Measurements from ENCODE around the gene USP21. TPM values are rescaled to one million over a fixed set of nuclear protein-coding genes. Genes with fewer than 3 reads are reported as not detected.

Gene USP21
- polyA plus RNA-seq, 2 of the 4 experiments (the other 2 are of a cell fraction) = 22.6 to 23.6 TPM

DNA sequence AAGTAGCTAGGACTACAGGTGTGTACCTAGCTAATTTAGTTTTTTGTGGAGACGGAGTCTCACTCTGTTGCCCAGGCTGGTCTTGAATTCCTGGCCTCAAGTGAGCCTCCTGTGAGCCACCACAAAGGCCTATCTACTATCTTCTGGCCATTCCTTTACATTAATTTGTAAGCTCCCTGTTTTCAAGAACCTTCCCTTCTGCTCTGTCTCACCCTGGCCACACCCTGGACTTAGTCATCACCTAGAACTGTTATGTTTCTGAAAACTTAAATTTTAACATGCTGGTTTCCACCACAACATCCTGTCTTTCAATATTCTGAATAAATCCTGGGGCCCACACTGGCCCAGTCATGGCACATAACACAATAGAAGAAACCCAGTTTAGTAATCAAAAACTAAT is 22.9 kb downstream of the USP21 start (continued):
- no peak for TF ChIP-seq JUN (IDR thresholded peaks at IDR 0.05)

DNA sequence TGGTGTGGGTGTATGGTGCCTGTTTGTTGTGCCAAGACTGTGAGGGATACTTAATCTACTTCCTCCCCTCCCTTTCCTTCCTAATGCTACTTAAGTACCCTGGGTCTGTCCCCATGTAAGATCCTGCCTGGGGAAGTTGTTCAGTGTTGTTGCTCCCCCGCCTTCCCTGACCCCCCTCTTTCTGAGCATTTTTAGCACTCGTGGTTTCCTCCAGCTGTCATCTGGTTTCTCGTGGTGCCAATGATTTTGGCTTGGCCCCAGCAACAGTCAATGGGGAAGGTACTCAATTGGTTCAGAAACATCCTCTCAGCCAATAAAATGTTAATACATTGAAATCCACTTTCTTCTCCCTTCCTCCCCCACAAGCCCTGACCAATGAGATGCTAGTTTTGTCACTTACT is 26.0 kb downstream of the USP21 start:
- H3K9me3 ChIP-seq = no peaks in the 10 kb centered on the region
- POLR2A ChIA-PET = no interaction called here
- DNase-seq (ENCODE audit: low read depth in 1 of 2, low spot score in 1 of 2) (no peak), ATAC-seq (no peak), FAIRE-seq (no peak)
- no peak overlapping the region for H3K4me2 ChIP-seq
- no peak overlapping the region for H3K4me3 ChIP-seq
- CTCF ChIA-PET = interaction anchor here (1.4 kb wide), 2 partner anchors 9 to 197 kb away, joined by 4 to 7 read pairs; no protein-coding TSS in a partner anchor
- TF ChIP-seq NR3C1 (IDR thresholded peaks at IDR 0.05) (no peak), RNF2 (IDR thresholded peaks at IDR 0.05; ENCODE audit: borderline replicate concordance, low read depth) (no peak), FOSB (CRISPR knock-in tag; IDR thresholded peaks at IDR 0.05) (no peak), GATA3 (IDR thresholded peaks at IDR 0.05; ENCODE audit: borderline replicate concordance) (no peak), HDAC2 (IDR thresholded peaks at IDR 0.05) (no peak), CEBPB (IDR thresholded peaks at IDR 0.05) (no peak), MAZ (IDR thresholded peaks at IDR 0.05; ENCODE audit: borderline replicate concordance, low read depth, low read length) (no peak), CHD4 (IDR thresholded peaks at IDR 0.05; ENCODE audit: borderline replicate concordance) (no peak), EHMT2 (IDR thresholded peaks at IDR 0.05; ENCODE audit: low read depth) (no peak), SMC3 (IDR thresholded peaks at IDR 0.05) (no peak)
- TF ChIP-seq, protein P1, sequence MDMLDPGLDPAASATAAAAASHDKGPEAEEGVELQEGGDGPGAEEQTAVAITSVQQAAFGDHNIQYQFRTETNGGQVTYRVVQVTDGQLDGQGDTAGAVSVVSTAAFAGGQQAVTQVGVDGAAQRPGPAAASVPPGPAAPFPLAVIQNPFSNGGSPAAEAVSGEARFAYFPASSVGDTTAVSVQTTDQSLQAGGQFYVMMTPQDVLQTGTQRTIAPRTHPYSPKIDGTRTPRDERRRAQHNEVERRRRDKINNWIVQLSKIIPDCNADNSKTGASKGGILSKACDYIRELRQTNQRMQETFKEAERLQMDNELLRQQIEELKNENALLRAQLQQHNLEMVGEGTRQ (IDR thresholded peaks at IDR 0.05) = no peak
- TF ChIP-seq, protein P2, sequence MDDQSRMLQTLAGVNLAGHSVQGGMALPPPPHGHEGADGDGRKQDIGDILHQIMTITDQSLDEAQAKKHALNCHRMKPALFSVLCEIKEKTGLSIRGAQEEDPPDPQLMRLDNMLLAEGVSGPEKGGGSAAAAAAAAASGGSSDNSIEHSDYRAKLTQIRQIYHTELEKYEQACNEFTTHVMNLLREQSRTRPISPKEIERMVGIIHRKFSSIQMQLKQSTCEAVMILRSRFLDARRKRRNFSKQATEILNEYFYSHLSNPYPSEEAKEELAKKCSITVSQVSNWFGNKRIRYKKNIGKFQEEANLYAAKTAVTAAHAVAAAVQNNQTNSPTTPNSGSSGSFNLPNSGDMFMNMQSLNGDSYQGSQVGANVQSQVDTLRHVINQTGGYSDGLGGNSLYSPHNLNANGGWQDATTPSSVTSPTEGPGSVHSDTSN (IDR thresholded peaks at IDR 0.05) = no peak
- TF ChIP-seq, protein P3, sequence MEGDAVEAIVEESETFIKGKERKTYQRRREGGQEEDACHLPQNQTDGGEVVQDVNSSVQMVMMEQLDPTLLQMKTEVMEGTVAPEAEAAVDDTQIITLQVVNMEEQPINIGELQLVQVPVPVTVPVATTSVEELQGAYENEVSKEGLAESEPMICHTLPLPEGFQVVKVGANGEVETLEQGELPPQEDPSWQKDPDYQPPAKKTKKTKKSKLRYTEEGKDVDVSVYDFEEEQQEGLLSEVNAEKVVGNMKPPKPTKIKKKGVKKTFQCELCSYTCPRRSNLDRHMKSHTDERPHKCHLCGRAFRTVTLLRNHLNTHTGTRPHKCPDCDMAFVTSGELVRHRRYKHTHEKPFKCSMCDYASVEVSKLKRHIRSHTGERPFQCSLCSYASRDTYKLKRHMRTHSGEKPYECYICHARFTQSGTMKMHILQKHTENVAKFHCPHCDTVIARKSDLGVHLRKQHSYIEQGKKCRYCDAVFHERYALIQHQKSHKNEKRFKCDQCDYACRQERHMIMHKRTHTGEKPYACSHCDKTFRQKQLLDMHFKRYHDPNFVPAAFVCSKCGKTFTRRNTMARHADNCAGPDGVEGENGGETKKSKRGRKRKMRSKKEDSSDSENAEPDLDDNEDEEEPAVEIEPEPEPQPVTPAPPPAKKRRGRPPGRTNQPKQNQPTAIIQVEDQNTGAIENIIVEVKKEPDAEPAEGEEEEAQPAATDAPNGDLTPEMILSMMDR (IDR thresholded peaks at IDR 0.05) = no peak
- no peak overlapping the region for H3K27ac ChIP-seq
- H3K4me1 ChIP-seq = peaks cover 12% of the 10 kb centered on the region
- WGBS (ENCODE audit: missing lambda C conversion rate) = 47% methylated on average over 3 of the region's 3 CpGs

DNA sequence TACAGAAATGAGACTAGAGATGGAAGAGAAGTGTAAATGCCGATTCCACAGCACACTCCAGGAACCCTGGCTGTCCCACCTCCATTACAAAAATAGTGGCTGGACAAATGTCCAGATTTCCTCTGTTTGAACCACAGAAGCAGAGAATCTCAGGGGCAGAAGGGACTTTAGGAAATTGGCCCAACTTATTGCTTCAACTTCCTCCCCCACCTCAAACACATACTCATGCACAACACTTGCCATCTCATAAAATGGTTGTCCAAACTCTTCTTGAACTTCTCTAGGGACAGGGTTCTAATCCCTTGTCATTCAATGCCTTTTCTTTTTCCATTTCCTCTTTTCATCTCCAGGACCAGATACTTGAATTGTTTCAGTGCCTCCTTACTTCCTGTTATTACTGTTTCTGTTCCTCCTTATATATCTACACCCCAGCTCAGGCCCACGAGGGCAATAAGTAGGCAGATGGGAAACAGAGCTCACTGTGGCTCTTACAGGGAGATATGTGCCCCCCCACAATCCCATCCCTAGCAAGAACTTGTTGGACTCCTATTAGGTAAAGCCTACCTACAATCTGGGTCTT is 26.5 kb downstream of the USP21 start:
- no peak for TF ChIP-seq BHLHE40 (IDR thresholded peaks at IDR 0.05; ENCODE audit: low read depth, low read length)
- TF ChIP-seq HOXA7 (CRISPR knock-in tag; IDR thresholded peaks at IDR 0.05) = no peak
- TF ChIP-seq HOXB5 (CRISPR knock-in tag; IDR thresholded peaks at IDR 0.05) = no peak
- TF ChIP-seq TFCP2L1 (CRISPR knock-in tag; IDR thresholded peaks at IDR 0.05) = no peak
- no peak for TF ChIP-seq POLR2AphosphoS2 (conservative IDR thresholded peaks at IDR 0.05; ENCODE audit: low read length)
- WGBS (ENCODE audit: missing lambda C conversion rate) = 42% methylated on average over 2 of the region's 2 CpGs
- Histone ChIP-seq H3K27ac (no peak overlapping the region), H3K4me1 (peaks cover 12% of the 10 kb centered on the region), H3K4me2 (no peak overlapping the region), H3K9me3 (no peaks in the 10 kb centered on the region), H3K4me3 (no peak overlapping the region)
- DNase-seq (ENCODE audit: low read depth in 1 of 2, low spot score in 1 of 2) (no peak), FAIRE-seq (no peak), ATAC-seq (no peak)
- ChIA-PET POLR2A (no interaction called here), CTCF (interaction anchor here (1.4 to 1.6 kb wide), 3 partner anchors 10 to 197 kb away, joined by 4 to 7 read pairs (median 6); no protein-coding TSS in a partner anchor)
